HepG2 (cell line): ENCODE data around the gene LMAN2L. TPM values are rescaled to one million over a fixed set of nuclear protein-coding genes. Genes with fewer than 3 reads are reported as not detected.

Experiments
- BCL6 ChIP-seq: IDR thresholded peaks from 2 replicates; pipeline ENCODE4 v1.6.1; 2016; ENCODE audit warnings: missing genetic modification reagents, missing compliant biosample characterization
- KDM2A ChIP-seq: sonication (generic); formaldehyde crosslinking; IDR thresholded peaks from 2 replicates; pipeline ENCODE4 v1.4.0; 2020; ENCODE audit warnings: low read depth, missing genetic modification reagents, borderline replicate concordance
- KDM5B ChIP-seq: sonication (generic); formaldehyde crosslinking; IDR thresholded peaks from 2 replicates; pipeline ENCODE4 v1.4.0; 2020; ENCODE audit warnings: missing genetic modification reagents, mild to moderate bottlenecking, borderline replicate concordance
- KLF16 ChIP-seq, 2 experiments: sonication (generic) in 1 of 2; formaldehyde crosslinking in 1 of 2; IDR thresholded peaks; 2 replicates each; pipeline versions ENCODE4 v1.6.1 to v1.8.0; 2016 to 2023; ENCODE audit warnings: missing genetic modification reagents in 2 of 2, missing compliant biosample characterization in 1 of 2
- NONO ChIP-seq, 2 experiments: fragments of 450-650 bp in 1 of 2; sonication (generic) in 1 of 2; formaldehyde crosslinking in 1 of 2; IDR thresholded peaks in 1 of 2; conservative IDR thresholded peaks in 1 of 2; 2 replicates each; pipeline versions ENCODE4 v1.6.1 to v1.8.0; 2017 to 2022; ENCODE audit warnings: mild to moderate bottlenecking in 1 of 2, missing genetic modification reagents in 1 of 2, moderate library complexity in 1 of 2
- TCF12 ChIP-seq, 2 experiments: fragments of 450-650 bp in 1 of 2; sonication (generic) in 1 of 2; formaldehyde crosslinking in 1 of 2; IDR thresholded peaks; 2 replicates each; pipeline versions ENCODE4 v1.6.1 to v1.8.0; 2017 to 2022; ENCODE audit warnings: antibody characterized with exemption in 1 of 2, mild to moderate bottlenecking in 1 of 2, missing genetic modification reagents in 1 of 2, moderate library complexity in 1 of 2
- ZC3H13 ChIP-seq: sonication (generic); formaldehyde crosslinking; IDR thresholded peaks from 2 replicates; pipeline ENCODE4 v1.8.1; 2023; ENCODE audit warnings: mild to moderate bottlenecking, missing genetic modification reagents, moderate library complexity
- ZNF101 ChIP-seq: sonication (generic); formaldehyde crosslinking; IDR thresholded peaks from 2 replicates; pipeline ENCODE4 v1.4.0; 2020; ENCODE audit warnings: mild to moderate bottlenecking, low read depth, missing genetic modification reagents, borderline replicate concordance
- ZNF253 ChIP-seq: sonication (generic); formaldehyde crosslinking; IDR thresholded peaks from 2 replicates; pipeline ENCODE4 v1.8.0; 2022; ENCODE audit warnings: mild to moderate bottlenecking, missing genetic modification reagents, borderline replicate concordance
- ZNF451 ChIP-seq: sonication (generic); formaldehyde crosslinking; IDR thresholded peaks from 2 replicates; pipeline ENCODE4 v1.5.0; 2020; ENCODE audit warnings: mild to moderate bottlenecking, missing genetic modification reagents
- ZNF468 ChIP-seq: sonication (generic); formaldehyde crosslinking; IDR thresholded peaks from 2 replicates; pipeline ENCODE4 v1.8.0; 2022; ENCODE audit warnings: mild to moderate bottlenecking, moderate library complexity, missing genetic modification reagents
- ZNF614 ChIP-seq: IDR thresholded peaks from 2 replicates; pipeline ENCODE4 v1.6.1; 2018; ENCODE audit warnings: missing biosample characterization, missing genetic modification reagents, inconsistent platforms, borderline replicate concordance
- ZNF781 ChIP-seq: sonication (generic); formaldehyde crosslinking; IDR thresholded peaks from 2 replicates; pipeline ENCODE4 v1.5.1; 2020; ENCODE audit warnings: borderline replicate concordance, mild to moderate bottlenecking, missing genetic modification reagents; ENCODE audit errors: not compliant biosample characterization
- ZSCAN20 ChIP-seq: sonication (generic); formaldehyde crosslinking; IDR thresholded peaks from 2 replicates; pipeline ENCODE4 v1.4.0; 2020; ENCODE audit warnings: missing genetic modification reagents, mild to moderate bottlenecking, borderline replicate concordance
- polyA plus RNA-seq, 8 experiments: library from polyadenylated mRNA; depleted of rRNA in 3 of 8; stranded (reverse) in 7 of 8; unstranded in 1 of 8; fragments of >200 nt; fragmentation: Illumina TruSeq in 4 of 8; extraction: Trizol in 4 of 8; gene quantifications; 2 replicates each; pipeline versions ENCODE4 v1.2.1 to v1.2.3, GENCODE V29; 2011 to 2016; ENCODE audit warnings: low read depth in 4 of 8, missing spikeins in 1 of 8, mixed read lengths in 1 of 8; ENCODE audit not compliant: insufficient read depth in 1 of 8
- total RNA-seq, 5 experiments: library from RNA; depleted of rRNA; stranded (reverse); fragments of >200 nt; fragmentation: Illumina TruSeq; extraction: Trizol; gene quantifications; 2 replicates each; pipeline ENCODE4 v1.2.3, GENCODE V29; 2016; ENCODE audit warnings: low read depth in 1 of 5
- TF ChIP-seq, protein P1 (sequence below): sonication (generic); formaldehyde crosslinking; IDR thresholded peaks from 2 replicates; pipeline ENCODE4 v1.8.0; 2022; ENCODE audit warnings: mild to moderate bottlenecking, missing genetic modification reagents, borderline replicate concordance
- TF ChIP-seq, protein P2 (sequence below): sonication (generic); formaldehyde crosslinking; IDR thresholded peaks from 2 replicates; pipeline ENCODE4 v1.4.0; 2020; ENCODE audit warnings: missing genetic modification reagents
- TF ChIP-seq, protein P3 (sequence below): sonication (generic); formaldehyde crosslinking; IDR thresholded peaks from 2 replicates; pipeline ENCODE4 v1.8.1; 2023; ENCODE audit warnings: missing genetic modification reagents, inconsistent platforms, borderline replicate concordance
- TF ChIP-seq, protein P4 (sequence below): IDR thresholded peaks from 2 replicates; pipeline ENCODE4 v1.6.1; 2016; ENCODE audit warnings: missing genetic modification reagents, missing compliant biosample characterization

The LMAN2L gene
- total and polyA plus RNA-seq, 2 of the 13 experiments (the other 11 are each of a cell fraction or from before 2014, with no cell fraction given) = 39.1 to 57.9 TPM

DNA sequence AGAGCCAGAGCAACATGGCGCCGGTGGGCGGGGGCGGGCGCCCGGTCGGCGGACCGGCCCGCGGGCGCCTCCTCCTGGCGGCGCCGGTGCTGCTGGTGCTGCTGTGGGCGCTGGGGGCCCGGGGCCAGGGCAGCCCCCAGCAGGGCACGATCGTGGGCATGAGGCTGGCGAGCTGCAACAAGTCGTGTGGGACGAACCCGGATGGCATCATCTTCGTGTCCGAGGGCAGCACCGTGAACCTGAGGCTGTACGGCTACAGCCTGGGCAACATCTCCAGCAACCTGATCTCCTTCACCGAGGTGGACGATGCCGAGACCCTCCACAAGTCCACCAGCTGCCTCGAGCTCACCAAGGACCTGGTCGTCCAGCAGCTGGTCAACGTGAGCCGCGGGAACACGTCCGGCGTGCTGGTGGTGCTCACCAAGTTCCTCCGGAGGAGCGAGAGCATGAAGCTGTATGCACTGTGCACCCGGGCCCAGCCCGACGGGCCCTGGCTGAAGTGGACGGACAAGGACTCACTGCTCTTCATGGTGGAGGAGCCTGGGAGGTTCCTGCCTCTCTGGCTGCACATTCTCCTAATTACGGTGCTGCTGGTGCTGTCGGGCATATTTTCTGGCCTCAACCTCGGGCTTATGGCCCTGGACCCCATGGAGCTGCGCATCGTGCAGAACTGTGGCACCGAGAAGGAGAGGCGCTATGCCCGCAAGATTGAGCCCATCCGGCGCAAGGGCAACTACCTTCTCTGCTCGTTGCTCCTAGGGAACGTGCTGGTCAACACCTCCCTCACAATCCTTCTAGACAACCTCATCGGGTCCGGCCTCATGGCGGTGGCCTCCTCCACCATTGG lies 21.3 kb upstream of the LMAN2L start (continued):
- TF ChIP-seq, protein P1, sequence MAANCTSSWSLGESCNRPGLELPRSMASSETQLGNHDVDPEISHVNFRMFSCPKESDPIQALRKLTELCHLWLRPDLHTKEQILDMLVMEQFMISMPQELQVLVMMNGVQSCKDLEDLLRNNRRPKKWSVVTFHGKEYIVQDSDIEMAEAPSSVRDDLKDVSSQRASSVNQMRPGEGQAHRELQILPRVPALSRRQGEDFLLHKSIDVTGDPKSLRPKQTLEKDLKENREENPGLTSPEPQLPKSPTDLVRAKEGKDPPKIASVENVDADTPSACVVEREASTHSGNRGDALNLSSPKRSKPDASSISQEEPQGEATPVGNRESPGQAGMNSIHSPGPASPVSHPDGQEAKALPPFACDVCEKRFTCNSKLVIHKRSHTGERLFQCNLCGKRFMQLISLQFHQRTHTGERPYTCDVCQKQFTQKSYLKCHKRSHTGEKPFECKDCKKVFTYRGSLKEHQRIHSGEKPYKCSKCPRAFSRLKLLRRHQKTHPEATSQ (CRISPR knock-in tag) = no peak
- TF ChIP-seq ZC3H13 (CRISPR knock-in tag) (no peak; the same call in 1 of the 2 replicates), ZNF468 (CRISPR knock-in tag) (0 out of 2 replicates have a peak, but pooled peaks have one; percentile 45), ZNF253 (peak; percentile 71; the same call in 1 of the 2 replicates), NONO (IDR thresholded peaks at IDR 0.05) (no peak), NONO (CRISPR knock-in tag; conservative IDR thresholded peaks at IDR 0.05) (peak; percentile 72; the same call in 1 of the 2 replicates), ZSCAN20 (CRISPR knock-in tag) (0 out of 2 replicates have a peak, but pooled peaks have one; percentile 7), BCL6 (CRISPR knock-in tag) (0 out of 2 replicates have a peak, but pooled peaks have one; percentile 12), KLF16 (CRISPR knock-in tag; IDR thresholded peaks at IDR 0.05) (peak in 1 of 2 experiments; percentile 22; a peak in 1 of 4 replicates), ZNF781 (CRISPR knock-in tag) (no peak), ZNF101 (no peak), TCF12 (IDR thresholded peaks at IDR 0.05) (no peak), TCF12 (CRISPR knock-in tag; IDR thresholded peaks at IDR 0.05) (peak; percentile 71; the same call in 1 of the 2 replicates), KDM2A (0 out of 2 replicates have a peak, but pooled peaks have one; percentile 43), ZNF614 (CRISPR knock-in tag) (peak; percentile 26; the same call in 1 of the 2 replicates), ZNF451 (CRISPR knock-in tag) (peak; percentile 78; the same call in 1 of the 2 replicates), KDM5B (peak; percentile 50; the same call in 1 of the 2 replicates)
- TF ChIP-seq, protein P2, sequence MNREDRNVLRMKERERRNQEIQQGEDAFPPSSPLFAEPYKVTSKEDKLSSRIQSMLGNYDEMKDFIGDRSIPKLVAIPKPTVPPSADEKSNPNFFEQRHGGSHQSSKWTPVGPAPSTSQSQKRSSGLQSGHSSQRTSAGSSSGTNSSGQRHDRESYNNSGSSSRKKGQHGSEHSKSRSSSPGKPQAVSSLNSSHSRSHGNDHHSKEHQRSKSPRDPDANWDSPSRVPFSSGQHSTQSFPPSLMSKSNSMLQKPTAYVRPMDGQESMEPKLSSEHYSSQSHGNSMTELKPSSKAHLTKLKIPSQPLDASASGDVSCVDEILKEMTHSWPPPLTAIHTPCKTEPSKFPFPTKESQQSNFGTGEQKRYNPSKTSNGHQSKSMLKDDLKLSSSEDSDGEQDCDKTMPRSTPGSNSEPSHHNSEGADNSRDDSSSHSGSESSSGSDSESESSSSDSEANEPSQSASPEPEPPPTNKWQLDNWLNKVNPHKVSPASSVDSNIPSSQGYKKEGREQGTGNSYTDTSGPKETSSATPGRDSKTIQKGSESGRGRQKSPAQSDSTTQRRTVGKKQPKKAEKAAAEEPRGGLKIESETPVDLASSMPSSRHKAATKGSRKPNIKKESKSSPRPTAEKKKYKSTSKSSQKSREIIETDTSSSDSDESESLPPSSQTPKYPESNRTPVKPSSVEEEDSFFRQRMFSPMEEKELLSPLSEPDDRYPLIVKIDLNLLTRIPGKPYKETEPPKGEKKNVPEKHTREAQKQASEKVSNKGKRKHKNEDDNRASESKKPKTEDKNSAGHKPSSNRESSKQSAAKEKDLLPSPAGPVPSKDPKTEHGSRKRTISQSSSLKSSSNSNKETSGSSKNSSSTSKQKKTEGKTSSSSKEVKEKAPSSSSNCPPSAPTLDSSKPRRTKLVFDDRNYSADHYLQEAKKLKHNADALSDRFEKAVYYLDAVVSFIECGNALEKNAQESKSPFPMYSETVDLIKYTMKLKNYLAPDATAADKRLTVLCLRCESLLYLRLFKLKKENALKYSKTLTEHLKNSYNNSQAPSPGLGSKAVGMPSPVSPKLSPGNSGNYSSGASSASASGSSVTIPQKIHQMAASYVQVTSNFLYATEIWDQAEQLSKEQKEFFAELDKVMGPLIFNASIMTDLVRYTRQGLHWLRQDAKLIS (CRISPR knock-in tag) = no peak
- TF ChIP-seq, protein P3, sequence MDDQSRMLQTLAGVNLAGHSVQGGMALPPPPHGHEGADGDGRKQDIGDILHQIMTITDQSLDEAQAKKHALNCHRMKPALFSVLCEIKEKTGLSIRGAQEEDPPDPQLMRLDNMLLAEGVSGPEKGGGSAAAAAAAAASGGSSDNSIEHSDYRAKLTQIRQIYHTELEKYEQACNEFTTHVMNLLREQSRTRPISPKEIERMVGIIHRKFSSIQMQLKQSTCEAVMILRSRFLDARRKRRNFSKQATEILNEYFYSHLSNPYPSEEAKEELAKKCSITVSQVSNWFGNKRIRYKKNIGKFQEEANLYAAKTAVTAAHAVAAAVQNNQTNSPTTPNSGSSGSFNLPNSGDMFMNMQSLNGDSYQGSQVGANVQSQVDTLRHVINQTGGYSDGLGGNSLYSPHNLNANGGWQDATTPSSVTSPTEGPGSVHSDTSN (CRISPR knock-in tag) = no peak
- TF ChIP-seq, protein P4, sequence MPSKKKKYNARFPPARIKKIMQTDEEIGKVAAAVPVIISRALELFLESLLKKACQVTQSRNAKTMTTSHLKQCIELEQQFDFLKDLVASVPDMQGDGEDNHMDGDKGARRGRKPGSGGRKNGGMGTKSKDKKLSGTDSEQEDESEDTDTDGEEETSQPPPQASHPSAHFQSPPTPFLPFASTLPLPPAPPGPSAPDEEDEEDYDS (CRISPR knock-in tag) = 0 out of 2 replicates have a peak, but pooled peaks have one; percentile 26
